DOHH2 (cell line): ENCODE measurements around the gene ZNF609.

ENCODE experiments used
- H3F3A ChIP-seq: fragments of 200-600 bp; sonication (generic), shearing (Covaris generic); 2 replicates; pipeline ENCODE4 v1.6.0; 2016; ENCODE audit warnings: antibody characterized with exemption, mild to moderate bottlenecking; ENCODE audit not compliant: control insufficient read depth, insufficient read depth
- H3K27ac ChIP-seq: fragments of 200-600 bp; sonication (generic); 2 replicates; pipeline ENCODE4 v1.5.1; 2014; ENCODE audit warnings: low read depth, mild to moderate bottlenecking, low read length, moderate library complexity
- H3K27me3 ChIP-seq: fragments of 200-600 bp; sonication (generic); 2 replicates; pipeline ENCODE4 v1.6.1; 2014; ENCODE audit warnings: mild to moderate bottlenecking, low read length, mixed read lengths; ENCODE audit not compliant: control insufficient read depth
- H3K36me3 ChIP-seq: fragments of 200-600 bp; sonication (generic); 2 replicates; pipeline ENCODE4 v1.6.1; 2014; ENCODE audit warnings: mild to moderate bottlenecking, low read length, moderate library complexity, mixed read lengths; ENCODE audit not compliant: control insufficient read depth
- H3K4me1 ChIP-seq: fragments of 200-600 bp; sonication (generic); 2 replicates; pipeline ENCODE4 v1.6.1; 2014; ENCODE audit warnings: mild to moderate bottlenecking, low read length, mixed read lengths; ENCODE audit not compliant: control insufficient read depth
- H3K4me2 ChIP-seq: fragments of 200-600 bp; sonication (generic); 2 replicates; pipeline ENCODE4 v1.6.0; 2014; ENCODE audit warnings: mild to moderate bottlenecking, low read length, moderate library complexity
- H3K4me3 ChIP-seq: fragments of 200-600 bp; sonication (generic); 2 replicates; pipeline ENCODE4 v1.5.1; 2014; ENCODE audit warnings: mild to moderate bottlenecking, low read length, mixed read lengths
- H3K79me2 ChIP-seq: fragments of 200-600 bp; sonication (generic); 2 replicates; pipeline ENCODE4 v1.6.1; 2014; ENCODE audit warnings: mild to moderate bottlenecking, low read length, mixed read lengths; ENCODE audit not compliant: control insufficient read depth
- H3K9me2 ChIP-seq: fragments of 200-600 bp; sonication (generic); replicated peaks from 2 replicates; pipeline ENCODE4 v1.6.1; 2014; ENCODE audit warnings: mild to moderate bottlenecking, low read length, mixed read lengths; ENCODE audit not compliant: control insufficient read depth
- H3K9me3 ChIP-seq: fragments of 200-600 bp; sonication (generic); 2 replicates; pipeline ENCODE4 v1.6.1; 2014; ENCODE audit warnings: antibody characterized with exemption, low read length, mixed read lengths; ENCODE audit not compliant: control insufficient read depth, insufficient read depth
- H4K20me1 ChIP-seq: fragments of 200-600 bp; sonication (generic); 2 replicates; pipeline ENCODE4 v1.6.0; 2014; ENCODE audit warnings: low read depth, mild to moderate bottlenecking, antibody characterized with exemption, low read length, moderate library complexity; ENCODE audit not compliant: control insufficient read depth, insufficient read depth
- CTCF ChIP-seq: fragments of 200-600 bp; sonication (generic); IDR thresholded peaks from one replicate; pipeline ENCODE4 v1.5.1; 2014; ENCODE audit warnings: antibody characterized with exemption, mild to moderate bottlenecking, low read depth, low read length; ENCODE audit not compliant: poor library complexity, severe bottlenecking
- EZH2phosphoT487 ChIP-seq: fragments of 200-600 bp; sonication (generic); IDR thresholded peaks from 2 replicates; pipeline ENCODE4 v1.6.1; 2017; ENCODE audit warnings: borderline replicate concordance, mild to moderate bottlenecking, antibody characterized with exemption, low read length, moderate library complexity, mixed read lengths

The ZNF609 gene

GRCh38 chr15:64566102-64566501, 105.7 kb downstream of the ZNF609 start:
- peaks cover 3% of the 10 kb centered on the region; the same call in 1 of the 2 replicates for H3K36me3 ChIP-seq
- H3F3A ChIP-seq: peaks cover 30% of the 10 kb centered on the region
- H4K20me1 ChIP-seq: no peaks in the 10 kb centered on the region
- peak overlapping the region; percentile 58 for H3K4me2 ChIP-seq
- peak overlapping the region; percentile 31 for H3K4me3 ChIP-seq
- peak overlapping the region; percentile 32 for H3K27ac ChIP-seq
- no peaks in the 10 kb centered on the region for H3K27me3 ChIP-seq
- H3K9me2 ChIP-seq: no peaks in the 10 kb centered on the region
- peaks cover 84% of the 10 kb centered on the region for H3K4me1 ChIP-seq
- H3K9me3 ChIP-seq: no peaks in the 10 kb centered on the region
- TF ChIP-seq CTCF (no peak), EZH2phosphoT487 (no peak)
- H3K79me2 ChIP-seq: peaks cover 62% of the 10 kb centered on the region

- Histone ChIP-seq H3K27ac (peak overlapping the region; percentile 32), H3K27me3 (no peaks in the 10 kb centered on the region), H3K4me3 (peak overlapping the region; percentile 31), H3K9me3 (no peaks in the 10 kb centered on the region), H3K79me2 (peaks cover 61% of the 10 kb centered on the region), H3K36me3 (peaks cover 3% of the 10 kb centered on the region; the same call in 1 of the 2 replicates), H3K4me2 (peak overlapping the region; percentile 58), H4K20me1 (no peaks in the 10 kb centered on the region), H3K4me1 (peaks cover 85% of the 10 kb centered on the region), H3K9me2 (no peaks in the 10 kb centered on the region), H3F3A (peaks cover 35% of the 10 kb centered on the region)
- TF ChIP-seq CTCF (no peak), EZH2phosphoT487 (no peak)
Measured at GRCh38 chr15:64566629-64567427, 106.5 kb downstream of the ZNF609 start.

GRCh38 chr15:64568765-64569164, 108.4 kb downstream of the ZNF609 start:
- Histone ChIP-seq H4K20me1 (no peaks in the 10 kb centered on the region), H3K9me2 (no peaks in the 10 kb centered on the region), H3K36me3 (0 out of 2 replicates have a peak, but pooled peaks cover 3% of the 10 kb centered on the region), H3K9me3 (no peaks in the 10 kb centered on the region), H3K4me3 (no peak overlapping the region), H3K79me2 (peaks cover 58% of the 10 kb centered on the region), H3K27ac (no peak overlapping the region), H3K4me2 (no peak overlapping the region), H3K4me1 (peaks cover 86% of the 10 kb centered on the region), H3K27me3 (no peaks in the 10 kb centered on the region), H3F3A (peaks cover 28% of the 10 kb centered on the region)
- TF ChIP-seq CTCF (no peak), EZH2phosphoT487 (no peak)
